ENCODE results near the gene ZBTB6. TPM values are rescaled to one million over a fixed set of nuclear protein-coding genes. Genes with fewer than 3 reads are reported as not detected.

ZBTB6 gene
- total RNA-seq, 1 experiment from 2014 or later = 4.4 TPM

DNA sequence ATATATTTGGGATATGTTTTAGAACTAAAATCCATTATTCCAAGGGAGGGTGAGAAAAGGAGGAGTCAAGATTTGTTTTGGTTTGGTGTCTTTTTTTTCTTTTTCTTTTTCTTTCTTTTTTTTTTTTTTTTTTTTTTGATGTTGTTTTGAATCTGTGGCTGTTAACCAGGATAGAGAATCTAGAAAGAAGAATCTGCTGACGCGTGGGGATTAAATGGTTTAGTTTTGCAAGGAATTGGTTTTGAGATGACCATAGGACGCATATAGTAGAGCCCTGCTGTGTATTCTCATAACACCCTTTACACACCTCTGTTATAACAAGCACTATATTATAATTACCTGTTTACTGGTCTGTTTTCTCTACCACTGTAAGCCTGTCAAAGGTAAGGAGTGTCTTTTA is 37.1 kb upstream of the ZBTB6 start:
- intact Hi-C loops (cut with micrococcal nuclease) = no loop called here
- no peak for ATAC-seq
- no TSS peak for BruUV-seq (replicated peaks)

DNA sequence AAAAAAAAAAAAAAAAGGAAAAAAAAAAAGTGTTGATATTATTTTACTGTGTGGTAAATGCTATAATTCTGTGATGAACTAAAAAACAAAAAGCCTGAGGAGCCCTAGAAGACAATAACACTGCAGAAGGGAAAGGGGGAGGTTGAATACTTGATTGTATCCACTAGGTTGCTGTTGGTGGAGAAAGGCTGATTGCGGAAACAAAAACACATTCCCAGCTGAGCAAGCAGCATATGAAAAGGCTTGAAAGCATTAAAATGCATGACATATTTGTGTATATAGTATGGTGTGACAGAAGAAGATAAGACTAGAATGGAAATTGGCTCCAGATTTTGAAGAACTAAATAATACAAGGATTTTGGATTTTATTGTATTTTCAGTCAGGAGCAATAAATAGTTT is 36.6 kb upstream of the ZBTB6 start:
- intact Hi-C loops (cut with micrococcal nuclease) = no loop called here
- Histone ChIP-seq H3K4me2 (ENCODE audit: low read length) (no peak overlapping the region), H3K79me2 (ENCODE audit: low read length) (peaks cover 93% of the 10 kb centered on the region), H3K27me3 (ENCODE audit: low read length) (no peaks in the 10 kb centered on the region), H3K4me1 (ENCODE audit: insufficient read depth, low read length) (peaks cover 31% of the 10 kb centered on the region), H3K4me3 (ENCODE audit: low read length) (no peak overlapping the region), H3K27ac (ENCODE audit: low read length) (no peak overlapping the region), H3F3A (ENCODE audit: low read length, unreplicated experiment) (no peaks in the 10 kb centered on the region), H3K9me2 (replicated peaks; ENCODE audit: low read length) (no peaks in the 10 kb centered on the region), H4K20me1 (ENCODE audit: low read length) (0 out of 2 replicates have a peak, but pooled peaks cover 4% of the 10 kb centered on the region), H2AFZ (ENCODE audit: low read length) (no peak overlapping the region), H3K36me3 (ENCODE audit: low read depth, low read length) (no peaks in the 10 kb centered on the region), H3K9me3 (ENCODE audit: low read length) (no peaks in the 10 kb centered on the region), H3K9ac (ENCODE audit: low read length) (no peak overlapping the region)
- no TSS peak for BruUV-seq (replicated peaks)
- ChIA-PET POLR2A (ENCODE audit: unreplicated experiment) (no interaction called here), CTCF (no interaction called here)
- ATAC-seq (no peak), DNase-seq (no peak)
- no peak for TF ChIP-seq EZH2phosphoT487 (IDR thresholded peaks at IDR 0.05; ENCODE audit: borderline replicate concordance, low read length)
- TF ChIP-seq EZH2 (IDR thresholded peaks at IDR 0.05; ENCODE audit: low read length, unreplicated experiment) = no peak
- no peak for TF ChIP-seq CTCF (conservative IDR thresholded peaks at IDR 0.05; ENCODE audit: low read depth, low read length)

More for the DNA sequence above, 37.1 kb upstream of the ZBTB6 start:
- H4K20me1 ChIP-seq (ENCODE audit: low read length) = 0 out of 2 replicates have a peak, but pooled peaks cover 8% of the 10 kb centered on the region
- no peak overlapping the region for H3K27ac ChIP-seq (ENCODE audit: low read length)
- no peak for TF ChIP-seq CTCF (conservative IDR thresholded peaks at IDR 0.05; ENCODE audit: low read depth, low read length)
- no peak for TF ChIP-seq EZH2phosphoT487 (IDR thresholded peaks at IDR 0.05; ENCODE audit: borderline replicate concordance, low read length)
- TF ChIP-seq EZH2 (IDR thresholded peaks at IDR 0.05; ENCODE audit: low read length, unreplicated experiment) = no peak
- H3K9me2 ChIP-seq (replicated peaks; ENCODE audit: low read length) = no peaks in the 10 kb centered on the region
- H3K27me3 ChIP-seq (ENCODE audit: low read length) = no peaks in the 10 kb centered on the region
- H3K4me3 ChIP-seq (ENCODE audit: low read length) = no peak overlapping the region
- H3K4me2 ChIP-seq (ENCODE audit: low read length) = no peak overlapping the region
- CTCF ChIA-PET = no interaction called here
- DNase-seq = no peak
- no peak overlapping the region for H3K9ac ChIP-seq (ENCODE audit: low read length)
- no peaks in the 10 kb centered on the region for H3K9me3 ChIP-seq (ENCODE audit: low read length)
- no peaks in the 10 kb centered on the region for H3K36me3 ChIP-seq (ENCODE audit: low read depth, low read length)
- POLR2A ChIA-PET (ENCODE audit: unreplicated experiment) = no interaction called here
- H3F3A ChIP-seq (ENCODE audit: low read length, unreplicated experiment) = no peaks in the 10 kb centered on the region
- peaks cover 93% of the 10 kb centered on the region for H3K79me2 ChIP-seq (ENCODE audit: low read length)
- H3K4me1 ChIP-seq (ENCODE audit: insufficient read depth, low read length) = peaks cover 33% of the 10 kb centered on the region
- H2AFZ ChIP-seq (ENCODE audit: low read length) = no peak overlapping the region

- no peak overlapping the region for H2AFZ ChIP-seq (ENCODE audit: low read length)
- peaks cover 19% of the 10 kb centered on the region for H3K4me1 ChIP-seq (ENCODE audit: insufficient read depth, low read length)
- H3K36me3 ChIP-seq (ENCODE audit: low read depth, low read length) = no peaks in the 10 kb centered on the region
- H3K4me3 ChIP-seq (ENCODE audit: low read length) = peak overlapping the region; percentile 41; the same call in 1 of the 2 replicates
- intact Hi-C loops (cut with micrococcal nuclease) = no loop called here
- TF ChIP-seq EZH2phosphoT487 (IDR thresholded peaks at IDR 0.05; ENCODE audit: borderline replicate concordance, low read length) (no peak), EZH2 (IDR thresholded peaks at IDR 0.05; ENCODE audit: low read length, unreplicated experiment) (no peak), CTCF (conservative IDR thresholded peaks at IDR 0.05; ENCODE audit: low read depth, low read length) (no peak)
- no peaks in the 10 kb centered on the region for H3K9me2 ChIP-seq (replicated peaks; ENCODE audit: low read length)
- BruUV-seq (replicated peaks) = TSS peak; percentile 4
- H4K20me1 ChIP-seq (ENCODE audit: low read length) = no peaks in the 10 kb centered on the region
- ChIA-PET POLR2A (ENCODE audit: unreplicated experiment) (interaction anchor here (0.6 kb wide), 1 partner anchor 25 kb away, joined by 5 read pairs; no protein-coding TSS in a partner anchor), CTCF (no interaction called here)
- DNase-seq (no peak), ATAC-seq (no peak)
- peak overlapping the region; percentile 81 for H3K27ac ChIP-seq (ENCODE audit: low read length)
- H3K27me3 ChIP-seq (ENCODE audit: low read length) = no peaks in the 10 kb centered on the region
- no peak overlapping the region for H3K9ac ChIP-seq (ENCODE audit: low read length)
- H3K4me2 ChIP-seq (ENCODE audit: low read length) = peak overlapping the region; percentile 74
- peaks cover 96% of the 10 kb centered on the region for H3K79me2 ChIP-seq (ENCODE audit: low read length)
- no peaks in the 10 kb centered on the region for H3F3A ChIP-seq (ENCODE audit: low read length, unreplicated experiment)
- H3K9me3 ChIP-seq (ENCODE audit: low read length) = no peaks in the 10 kb centered on the region
These were observed 35.2 kb upstream of the ZBTB6 start for GRCh38 chr9:122948313-122948712.

Data from PC-3 (cell line).